ENCODE measurements around the gene EEA1. TPM values are rescaled to one million over a fixed set of nuclear protein-coding genes. Genes with fewer than 3 reads are reported as not detected.
A peak's percentile ranks its signal among the peaks of the same experiment; 100 is the strongest.

EEA1 gene
- total RNA-seq, 1 donor from 2014 or later, result 59.2 TPM

DNA sequence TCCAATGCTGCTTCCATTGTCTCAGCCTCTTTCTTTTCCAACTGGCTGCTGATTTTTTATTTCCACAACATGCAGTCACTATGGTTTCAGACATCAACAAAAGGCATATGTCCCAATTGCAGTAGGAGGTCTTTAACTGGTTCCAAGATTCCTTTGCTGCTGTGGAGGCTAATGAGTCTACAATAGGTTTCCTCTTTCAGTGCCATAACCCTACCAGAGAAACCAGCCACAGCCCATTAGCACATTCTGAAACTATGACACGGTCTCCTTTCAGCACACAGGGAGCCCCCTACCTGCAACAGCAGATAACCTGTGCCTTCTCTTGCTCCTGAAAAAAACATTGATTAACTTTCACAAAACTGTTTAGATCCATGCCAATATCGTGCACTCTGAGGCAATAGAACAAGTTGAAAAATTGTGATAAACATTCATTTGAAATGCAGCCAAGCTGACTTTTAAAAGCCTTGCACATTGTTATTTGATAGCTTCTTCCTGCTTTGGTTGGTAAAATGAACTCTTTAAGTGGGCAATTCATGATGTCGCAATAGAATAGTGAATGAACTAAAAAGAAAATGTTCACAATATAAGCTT is 193.9 kb downstream of the EEA1 start:
- Histone ChIP-seq H3K27ac (peak overlapping the region; percentile 30), H3K36me3 (no peaks in the 10 kb centered on the region), H3K4me1 (peaks cover 11% of the 10 kb centered on the region), H3K27me3 (no peaks in the 10 kb centered on the region), H3K4me3 (no peak overlapping the region), H3K9me3 (no peaks in the 10 kb centered on the region)
- no peak for DNase-seq (ENCODE audit: extremely low spot score in 2 of 2)
- TF ChIP-seq CTCF (IDR thresholded peaks at IDR 0.05) (no peak), POLR2AphosphoS5 (IDR thresholded peaks at IDR 0.05; ENCODE audit: insufficient read depth in 1 of 2, low read depth in 1 of 2) (peak in 1 of 2 donors; percentile 18)
- intact Hi-C loops (cut with DNase I), result no loop called here

DNA sequence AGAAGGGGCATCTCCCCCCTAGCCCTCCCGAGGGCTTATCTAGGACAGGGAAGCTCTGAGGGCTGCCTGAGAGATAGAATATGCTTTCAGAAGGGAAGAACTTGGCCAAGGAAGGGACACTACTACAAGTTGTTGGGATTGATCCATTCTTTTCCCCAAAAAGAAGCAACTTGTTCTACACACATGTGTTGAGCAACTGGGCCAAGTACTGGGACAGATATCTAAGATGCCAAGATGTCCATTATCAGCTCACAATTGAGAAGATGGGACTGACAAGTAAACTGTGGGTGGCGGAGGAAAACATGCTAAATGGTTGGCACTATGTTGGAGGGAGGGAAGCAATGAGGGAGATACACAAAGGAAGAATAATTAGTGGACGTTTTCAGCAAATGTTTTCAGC is 195.4 kb downstream of the EEA1 start:
- intact Hi-C loops (cut with DNase I), result no loop called here
- TF ChIP-seq POLR2AphosphoS5 (IDR thresholded peaks at IDR 0.05; ENCODE audit: insufficient read depth in 1 of 2, low read depth in 1 of 2) (no peak), CTCF (IDR thresholded peaks at IDR 0.05) (no peak), POLR2A (IDR thresholded peaks at IDR 0.05) (no peak)

GRCh38 chr12:92733181-92733580 is 195.9 kb downstream of the EEA1 start:
- intact Hi-C loops (cut with DNase I), result no loop called here
- DNase-seq (ENCODE audit: extremely low spot score in 2 of 2), result no peak
- Histone ChIP-seq H3K9me3 (no peaks in the 10 kb centered on the region), H3K27me3 (no peaks in the 10 kb centered on the region), H3K36me3 (no peaks in the 10 kb centered on the region), H3K4me3 (no peak overlapping the region), H3K27ac (no peak overlapping the region), H3K4me1 (peaks cover 11% of the 10 kb centered on the region)
- TF ChIP-seq POLR2AphosphoS5 (IDR thresholded peaks at IDR 0.05; ENCODE audit: insufficient read depth in 1 of 2, low read depth in 1 of 2) (no peak), POLR2A (IDR thresholded peaks at IDR 0.05) (no peak), CTCF (IDR thresholded peaks at IDR 0.05) (no peak)

More for the DNA sequence above, 195.4 kb downstream of the EEA1 start:
- Histone ChIP-seq H3K36me3 (no peaks in the 10 kb centered on the region), H3K9me3 (no peaks in the 10 kb centered on the region), H3K4me1 (peaks cover 11% of the 10 kb centered on the region), H3K27ac (no peak overlapping the region), H3K4me3 (no peak overlapping the region), H3K27me3 (no peaks in the 10 kb centered on the region)
- peak in 1 of 2 donors; percentile 44 for DNase-seq (ENCODE audit: extremely low spot score in 2 of 2)

GRCh38 chr12:92732716-92733115 is 196.4 kb downstream of the EEA1 start:
- Histone ChIP-seq H3K36me3 (no peaks in the 10 kb centered on the region), H3K9me3 (no peaks in the 10 kb centered on the region), H3K27me3 (no peaks in the 10 kb centered on the region), H3K27ac (no peak overlapping the region), H3K4me3 (no peak overlapping the region), H3K4me1 (peaks cover 11% of the 10 kb centered on the region)
- no peak for DNase-seq (ENCODE audit: extremely low spot score in 2 of 2)
- TF ChIP-seq POLR2A (IDR thresholded peaks at IDR 0.05) (no peak), POLR2AphosphoS5 (IDR thresholded peaks at IDR 0.05; ENCODE audit: insufficient read depth in 1 of 2, low read depth in 1 of 2) (no peak), CTCF (IDR thresholded peaks at IDR 0.05) (no peak)
- intact Hi-C loops (cut with DNase I), result no loop called here

- no peak overlapping the region for H3K27ac ChIP-seq
- H3K4me3 ChIP-seq, result no peak overlapping the region
- intact Hi-C loops (cut with DNase I), result no loop called here
- H3K9me3 ChIP-seq, result no peaks in the 10 kb centered on the region
- H3K36me3 ChIP-seq, result no peaks in the 10 kb centered on the region
- H3K27me3 ChIP-seq, result no peaks in the 10 kb centered on the region
- no peak for TF ChIP-seq POLR2AphosphoS5 (IDR thresholded peaks at IDR 0.05; ENCODE audit: insufficient read depth in 1 of 2, low read depth in 1 of 2)
- TF ChIP-seq POLR2A (IDR thresholded peaks at IDR 0.05), result no peak
- no peak for TF ChIP-seq CTCF (IDR thresholded peaks at IDR 0.05)
- DNase-seq (ENCODE audit: extremely low spot score in 2 of 2), result no peak
- peaks cover 11% of the 10 kb centered on the region for H3K4me1 ChIP-seq
These were observed 196.9 kb downstream of the EEA1 start for GRCh38 chr12:92732216-92732615.

Data from vagina (tissue), 2 donors.